Ishikawa (cell line): ENCODE data around the gene FN3KRP.

Experiments
- CEBPB ChIP-seq: IDR thresholded peaks from 2 replicates; pipeline ENCODE4 v1.6.1; 2012
- CREB1 ChIP-seq: IDR thresholded peaks from 2 replicates; pipeline ENCODE4 v1.6.1; 2012; ENCODE audit warnings: low read depth
- EGR1 ChIP-seq: IDR thresholded peaks from 2 replicates; pipeline ENCODE4 v1.6.1; 2012
- EP300 ChIP-seq: IDR thresholded peaks from 2 replicates; pipeline ENCODE4 v1.6.1; 2012; ENCODE audit warnings: borderline replicate concordance
- FOXM1 ChIP-seq: IDR thresholded peaks from 2 replicates; pipeline ENCODE4 v1.6.1; 2012; ENCODE audit warnings: low read depth, borderline replicate concordance
- NFIC ChIP-seq: IDR thresholded peaks from 2 replicates; pipeline ENCODE4 v1.6.1; 2012
- RAD21 ChIP-seq: IDR thresholded peaks from 2 replicates; pipeline ENCODE4 v1.6.1; 2012; ENCODE audit warnings: low read depth
- TAF1 ChIP-seq: IDR thresholded peaks from 2 replicates; pipeline ENCODE4 v1.6.1; 2012; ENCODE audit warnings: low read depth, mild to moderate bottlenecking
- TCF12 ChIP-seq: IDR thresholded peaks from 2 replicates; pipeline ENCODE4 v1.6.1; 2012; ENCODE audit warnings: low read depth
- TEAD4 ChIP-seq: IDR thresholded peaks from 2 replicates; pipeline ENCODE4 v1.6.1; 2012
- YY1 ChIP-seq: IDR thresholded peaks from 2 replicates; pipeline ENCODE4 v1.6.1; 2012; ENCODE audit warnings: low read depth
- ZBTB7A ChIP-seq: IDR thresholded peaks from 2 replicates; pipeline ENCODE4 v1.6.1; 2012; ENCODE audit warnings: low read depth
- TF ChIP-seq, protein P1 (sequence below): IDR thresholded peaks from 2 replicates; pipeline ENCODE4 v1.6.1; 2012
- TF ChIP-seq, protein P2 (sequence below): IDR thresholded peaks from 2 replicates; pipeline ENCODE4 v1.6.1; 2012
- TF ChIP-seq, protein P3 (sequence below): IDR thresholded peaks from 2 replicates; pipeline ENCODE4 v1.6.1; 2012; ENCODE audit warnings: low read depth, mild to moderate bottlenecking

FN3KRP gene

DNA sequence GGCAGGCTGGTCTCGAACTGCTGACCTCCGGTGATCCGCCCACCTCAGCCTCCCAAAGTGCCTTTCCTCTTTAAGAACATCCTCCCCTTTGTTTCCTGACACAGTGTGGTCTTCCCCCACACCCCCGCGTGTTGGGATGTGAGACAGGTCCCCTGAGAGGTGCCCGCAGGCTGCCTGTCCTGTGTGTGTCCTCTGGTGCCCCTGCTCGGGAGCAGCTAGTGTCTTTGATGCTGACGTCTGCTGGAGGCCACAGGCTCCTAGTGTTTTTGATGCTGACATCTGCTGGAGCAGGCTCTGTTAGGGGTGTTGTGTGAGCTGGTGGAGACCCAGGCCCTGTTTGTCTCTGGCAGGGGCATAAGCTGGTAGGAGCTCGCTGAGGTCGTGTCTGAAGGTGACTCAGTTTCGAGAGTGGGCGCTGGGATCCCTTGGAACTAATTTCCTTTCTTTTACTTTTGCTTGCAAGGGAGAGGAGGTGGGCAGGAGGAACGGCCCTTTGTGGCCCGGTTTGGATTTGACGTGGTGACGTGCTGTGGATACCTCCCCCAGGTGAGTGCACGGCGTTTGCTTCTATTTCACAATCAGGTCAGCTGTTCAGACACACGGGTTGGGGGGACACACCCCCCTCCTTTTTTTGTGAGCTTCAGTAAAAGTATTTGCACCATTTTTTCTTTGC lies 6.0 kb downstream of the FN3KRP start:
- TF ChIP-seq, protein P1, sequence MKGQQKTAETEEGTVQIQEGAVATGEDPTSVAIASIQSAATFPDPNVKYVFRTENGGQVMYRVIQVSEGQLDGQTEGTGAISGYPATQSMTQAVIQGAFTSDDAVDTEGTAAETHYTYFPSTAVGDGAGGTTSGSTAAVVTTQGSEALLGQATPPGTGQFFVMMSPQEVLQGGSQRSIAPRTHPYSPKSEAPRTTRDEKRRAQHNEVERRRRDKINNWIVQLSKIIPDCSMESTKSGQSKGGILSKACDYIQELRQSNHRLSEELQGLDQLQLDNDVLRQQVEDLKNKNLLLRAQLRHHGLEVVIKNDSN, result no peak
- TF ChIP-seq TAF1 (no peak), EP300 (no peak), CEBPB (no peak), YY1 (no peak), RAD21 (no peak), EGR1 (no peak), FOXM1 (no peak), TCF12 (no peak), CREB1 (no peak), TEAD4 (no peak), NFIC (no peak), ZBTB7A (no peak)
- TF ChIP-seq, protein P2, sequence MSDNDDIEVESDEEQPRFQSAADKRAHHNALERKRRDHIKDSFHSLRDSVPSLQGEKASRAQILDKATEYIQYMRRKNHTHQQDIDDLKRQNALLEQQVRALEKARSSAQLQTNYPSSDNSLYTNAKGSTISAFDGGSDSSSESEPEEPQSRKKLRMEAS, result no peak
- TF ChIP-seq, protein P3, sequence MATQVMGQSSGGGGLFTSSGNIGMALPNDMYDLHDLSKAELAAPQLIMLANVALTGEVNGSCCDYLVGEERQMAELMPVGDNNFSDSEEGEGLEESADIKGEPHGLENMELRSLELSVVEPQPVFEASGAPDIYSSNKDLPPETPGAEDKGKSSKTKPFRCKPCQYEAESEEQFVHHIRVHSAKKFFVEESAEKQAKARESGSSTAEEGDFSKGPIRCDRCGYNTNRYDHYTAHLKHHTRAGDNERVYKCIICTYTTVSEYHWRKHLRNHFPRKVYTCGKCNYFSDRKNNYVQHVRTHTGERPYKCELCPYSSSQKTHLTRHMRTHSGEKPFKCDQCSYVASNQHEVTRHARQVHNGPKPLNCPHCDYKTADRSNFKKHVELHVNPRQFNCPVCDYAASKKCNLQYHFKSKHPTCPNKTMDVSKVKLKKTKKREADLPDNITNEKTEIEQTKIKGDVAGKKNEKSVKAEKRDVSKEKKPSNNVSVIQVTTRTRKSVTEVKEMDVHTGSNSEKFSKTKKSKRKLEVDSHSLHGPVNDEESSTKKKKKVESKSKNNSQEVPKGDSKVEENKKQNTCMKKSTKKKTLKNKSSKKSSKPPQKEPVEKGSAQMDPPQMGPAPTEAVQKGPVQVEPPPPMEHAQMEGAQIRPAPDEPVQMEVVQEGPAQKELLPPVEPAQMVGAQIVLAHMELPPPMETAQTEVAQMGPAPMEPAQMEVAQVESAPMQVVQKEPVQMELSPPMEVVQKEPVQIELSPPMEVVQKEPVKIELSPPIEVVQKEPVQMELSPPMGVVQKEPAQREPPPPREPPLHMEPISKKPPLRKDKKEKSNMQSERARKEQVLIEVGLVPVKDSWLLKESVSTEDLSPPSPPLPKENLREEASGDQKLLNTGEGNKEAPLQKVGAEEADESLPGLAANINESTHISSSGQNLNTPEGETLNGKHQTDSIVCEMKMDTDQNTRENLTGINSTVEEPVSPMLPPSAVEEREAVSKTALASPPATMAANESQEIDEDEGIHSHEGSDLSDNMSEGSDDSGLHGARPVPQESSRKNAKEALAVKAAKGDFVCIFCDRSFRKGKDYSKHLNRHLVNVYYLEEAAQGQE, result no peak

DNA sequence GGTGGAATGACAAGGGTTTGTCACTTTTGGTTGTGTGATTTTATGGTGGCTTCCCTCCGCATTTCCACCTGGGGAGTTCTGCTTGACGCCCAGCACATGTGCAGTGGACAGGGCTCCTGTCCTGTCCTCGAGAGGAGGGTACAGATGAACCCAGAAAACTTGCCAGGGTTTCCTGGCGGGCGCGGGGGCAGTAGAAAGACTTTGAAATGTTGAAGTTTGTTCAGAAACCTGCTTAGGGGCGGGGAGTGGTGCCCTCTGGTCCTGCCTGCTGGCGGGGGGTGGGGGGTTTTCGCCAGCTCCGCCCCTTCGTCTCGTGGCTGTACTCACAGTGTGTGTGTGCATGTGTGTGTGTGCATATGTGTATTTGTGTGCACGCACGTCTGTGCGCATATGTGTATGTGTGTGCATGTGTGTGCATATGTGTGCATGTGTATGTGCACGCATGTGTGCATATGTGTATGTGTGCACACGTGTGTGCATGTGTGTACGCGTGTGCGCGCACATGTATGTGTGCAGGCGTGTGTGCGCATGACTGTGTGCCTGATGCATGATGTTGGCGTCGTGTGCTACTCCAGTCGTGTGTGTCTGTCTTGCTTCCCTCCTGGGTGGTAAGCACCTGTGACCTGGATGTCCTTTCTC lies 6.8 kb downstream of the FN3KRP start:
- TF ChIP-seq YY1 (no peak), CREB1 (no peak), TEAD4 (no peak), CEBPB (no peak), TCF12 (no peak), TAF1 (no peak), RAD21 (no peak)
- TF ChIP-seq, protein P1, result no peak
- TF ChIP-seq, protein P3, result no peak

DNA sequence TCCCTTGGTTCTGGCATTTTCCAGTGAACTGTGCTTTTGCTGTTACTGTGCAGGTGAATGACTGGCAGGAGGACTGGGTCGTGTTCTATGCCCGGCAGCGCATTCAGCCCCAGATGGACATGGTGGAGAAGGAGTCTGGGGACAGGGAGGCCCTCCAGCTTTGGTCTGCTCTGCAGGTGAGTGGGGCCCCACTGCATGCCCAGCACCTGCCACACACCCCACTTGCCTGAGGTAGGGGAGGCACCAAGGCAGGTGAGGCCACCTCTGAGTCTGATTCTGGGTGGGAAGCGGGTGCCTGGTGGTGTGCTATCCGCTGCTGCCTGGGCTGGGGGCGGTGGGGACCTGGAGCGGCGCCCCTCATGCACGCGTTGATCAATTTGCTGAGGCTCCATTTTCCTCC lies 9.9 kb downstream of the FN3KRP start:
- TF ChIP-seq YY1, result no peak
- no peak for TF ChIP-seq CREB1
- TF ChIP-seq, protein P1, result no peak
- TF ChIP-seq ZBTB7A, result no peak
- no peak for TF ChIP-seq EGR1

DNA sequence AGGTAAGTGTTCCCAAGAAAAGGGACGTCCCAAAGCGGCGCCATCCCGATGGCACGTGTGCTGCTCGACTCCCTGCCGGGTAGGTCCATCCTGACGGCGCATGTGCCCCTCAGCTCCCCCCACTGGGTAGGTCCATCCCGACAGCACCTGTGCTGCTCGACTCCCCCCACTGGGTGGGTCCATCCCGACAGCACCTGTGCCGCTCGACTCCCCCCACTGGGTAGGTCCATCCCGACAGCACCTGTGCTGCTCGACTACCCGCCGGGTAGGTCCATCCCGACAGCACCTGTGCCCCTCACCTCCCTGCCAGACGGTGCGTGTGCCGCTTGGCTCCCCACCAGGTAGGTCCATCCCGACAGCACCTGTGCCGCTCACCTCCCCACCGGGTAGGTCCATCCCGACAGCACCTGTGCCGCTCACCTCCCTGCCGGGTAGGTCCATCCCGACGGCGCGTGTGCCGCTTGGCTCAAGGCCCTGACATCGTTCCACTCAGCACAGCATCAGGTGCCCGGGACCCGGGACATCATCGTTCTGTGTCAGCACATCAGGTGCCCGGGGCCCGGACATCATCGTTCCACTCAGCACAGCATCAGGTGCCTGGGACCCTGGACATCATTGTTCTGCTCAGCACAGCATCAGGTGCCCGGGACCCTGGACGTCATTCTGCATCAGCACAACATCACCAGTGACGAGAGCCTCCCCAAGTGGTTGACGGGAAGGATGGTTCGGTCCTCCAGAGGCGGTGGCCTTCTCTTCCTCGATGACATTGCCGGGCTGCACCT lies 13.2 kb downstream of the FN3KRP start:
- TF ChIP-seq EGR1 (no peak), TCF12 (no peak), FOXM1 (no peak), TAF1 (no peak), ZBTB7A (no peak), CEBPB (no peak), TEAD4 (no peak), RAD21 (no peak), NFIC (no peak), YY1 (no peak)
- TF ChIP-seq, protein P2, result no peak
- TF ChIP-seq, protein P3, result no peak
- TF ChIP-seq, protein P1, result no peak
